Measurements from ENCODE around the gene THEMIS. TPM values are rescaled to one million over a fixed set of nuclear protein-coding genes. Genes with fewer than 3 reads are reported as not detected.

THEMIS gene
- total RNA-seq, 2 experiments from 2014 or later: 79.5 to 80.1 TPM

- no peaks in the 10 kb centered on the region for H3K27me3 Mint-ChIP-seq
- H3K4me3 Mint-ChIP-seq: no peak overlapping the region
- intact Hi-C loops (cut with micrococcal nuclease): no loop called here
- H3K4me1 Mint-ChIP-seq (ENCODE audit: low read depth): peaks cover 58% of the 10 kb centered on the region
- ChIA-PET CTCF (interaction anchor here (0.8 to 1.2 kb wide), 2 partner anchors 15 to 21 kb away, joined by 3 to 4 read pairs; no protein-coding TSS in a partner anchor), POLR2A (interaction anchor here (1.5 kb wide), 1 partner anchor 10 kb away, joined by 4 read pairs; no protein-coding TSS in a partner anchor)
- no peak for TF ChIP-seq CTCF (IDR thresholded peaks at IDR 0.05)
- ATAC-seq (no peak), DNase-seq (no peak)
- H3K27ac Mint-ChIP-seq: peak overlapping the region; percentile 82
- H3K36me3 Mint-ChIP-seq (ENCODE audit: low read depth): peaks cover 17% of the 10 kb centered on the region
- peaks cover 9% of the 10 kb centered on the region for H3K9me3 Mint-ChIP-seq
These were observed 38.7 kb upstream of the THEMIS start for GRCh38 chr6:127939442-127940066.

- H3K27ac Mint-ChIP-seq: peak overlapping the region; percentile 82
- TF ChIP-seq CTCF (IDR thresholded peaks at IDR 0.05): no peak
- peaks cover 19% of the 10 kb centered on the region for H3K36me3 Mint-ChIP-seq (ENCODE audit: low read depth)
- ATAC-seq: peak; percentile 24
- DNase-seq: no peak
- ChIA-PET POLR2A (interaction anchor here (0.8 to 1.5 kb wide), 3 partner anchors 11 to 41 kb away, joined by 3 to 4 read pairs (median 3); no protein-coding TSS in a partner anchor), CTCF (interaction anchor here (0.8 to 1.4 kb wide), 3 partner anchors 14 to 27 kb away, joined by 3 to 4 read pairs (median 3); no protein-coding TSS in a partner anchor)
- no peaks in the 10 kb centered on the region for H3K27me3 Mint-ChIP-seq
- peaks cover 6% of the 10 kb centered on the region for H3K9me3 Mint-ChIP-seq
- peaks cover 67% of the 10 kb centered on the region for H3K4me1 Mint-ChIP-seq (ENCODE audit: low read depth)
- intact Hi-C loops (cut with micrococcal nuclease): no loop called here
- H3K4me3 Mint-ChIP-seq: no peak overlapping the region
These were observed 37.8 kb upstream of the THEMIS start for GRCh38 chr6:127938701-127939100.

- ATAC-seq: no peak
- no peak for TF ChIP-seq CTCF (IDR thresholded peaks at IDR 0.05)
- POLR2A ChIA-PET: interaction anchor here (0.6 to 1.3 kb wide), 3 partner anchors 29 to 37 kb away, joined by 3 read pairs; partner anchors contain the start of gene THEMIS
These were observed 36.9 kb upstream of the THEMIS start for GRCh38 chr6:127937747-127938146.

GRCh38 chr6:127937102-127937501 is 36.2 kb upstream of the THEMIS start:
- H3K9me3 Mint-ChIP-seq: peaks cover 12% of the 10 kb centered on the region
- H3K4me1 Mint-ChIP-seq (ENCODE audit: low read depth): peaks cover 71% of the 10 kb centered on the region
- TF ChIP-seq CTCF (IDR thresholded peaks at IDR 0.05): no peak
- CTCF ChIA-PET: interaction anchor here (1.5 to 1.9 kb wide), 3 partner anchors 13 to 81 kb away, joined by 5 to 7 read pairs (median 5); no protein-coding TSS in a partner anchor
- intact Hi-C loops (cut with micrococcal nuclease): no loop called here
- H3K36me3 Mint-ChIP-seq (ENCODE audit: low read depth): peaks cover 26% of the 10 kb centered on the region
- H3K27me3 Mint-ChIP-seq: no peaks in the 10 kb centered on the region
- POLR2A ChIA-PET: interaction anchor here (1.0 to 1.2 kb wide), 2 partner anchors 15 to 28 kb away, joined by 3 read pairs; no protein-coding TSS in a partner anchor
- ATAC-seq (no peak), DNase-seq (no peak)
- peak overlapping the region; percentile 2 for H3K27ac Mint-ChIP-seq
- H3K4me3 Mint-ChIP-seq: no peak overlapping the region

More at GRCh38 chr6:127937747-127938146, 36.9 kb upstream of the THEMIS start:
- Mint-ChIP-seq H3K27ac (peak overlapping the region; percentile 28), H3K27me3 (no peaks in the 10 kb centered on the region), H3K4me1 (ENCODE audit: low read depth) (peaks cover 73% of the 10 kb centered on the region), H3K4me3 (no peak overlapping the region), H3K36me3 (ENCODE audit: low read depth) (peaks cover 25% of the 10 kb centered on the region), H3K9me3 (peaks cover 11% of the 10 kb centered on the region)
- DNase-seq: no peak
- intact Hi-C loops (cut with micrococcal nuclease): no loop called here
- CTCF ChIA-PET: interaction anchor here (1.4 to 1.9 kb wide), 3 partner anchors 12 to 28 kb away, joined by 3 to 7 read pairs (median 5); no protein-coding TSS in a partner anchor

GRCh38 chr6:127934956-127935355 is 34.1 kb upstream of the THEMIS start:
- Mint-ChIP-seq H3K36me3 (ENCODE audit: low read depth) (peaks cover 28% of the 10 kb centered on the region), H3K4me3 (peak overlapping the region; percentile 71), H3K4me1 (ENCODE audit: low read depth) (peaks cover 64% of the 10 kb centered on the region), H3K9me3 (peaks cover 14% of the 10 kb centered on the region), H3K27ac (peak overlapping the region; percentile 96), H3K27me3 (no peaks in the 10 kb centered on the region)
- ChIA-PET POLR2A (interaction anchor here (0.7 to 1.2 kb wide), 6 partner anchors 10 to 65 kb away, joined by 3 to 4 read pairs (median 3); no protein-coding TSS in a partner anchor), CTCF (interaction anchor here (0.7 to 1.7 kb wide), 11 partner anchors 10 to 155 kb away, joined by 3 to 7 read pairs (median 4); partner anchors contain the start of gene THEMIS)
- ATAC-seq: no peak
- DNase-seq: no peak
- no peak for TF ChIP-seq CTCF (IDR thresholded peaks at IDR 0.05)
- intact Hi-C loops (cut with micrococcal nuclease): loop anchor here (1.0 kb wide), 1 partner anchor 37 kb away; no protein-coding TSS in a partner anchor
